ENCODE measurements around the gene C2orf80. TPM values are rescaled to one million over a fixed set of nuclear protein-coding genes. Genes with fewer than 3 reads are reported as not detected.

Gene C2orf80
- total RNA-seq, 1 donor from 2014 or later = not detected

GRCh38 chr2:208150094-208150493 lies 39.7 kb downstream of the C2orf80 start:
- H3F3A ChIP-seq (ENCODE audit: low read depth) = peaks cover 8% of the 10 kb centered on the region
- no peak overlapping the region for H3K4me2 ChIP-seq
- H3K4me1 ChIP-seq = peaks cover 7% of the 10 kb centered on the region
- H4K20me1 ChIP-seq (ENCODE audit: low read depth) = no peaks in the 10 kb centered on the region
- H3K27ac ChIP-seq = no peak overlapping the region
- H3K27ac Mint-ChIP-seq = no peak overlapping the region
- H3K27me3 ChIP-seq = no peaks in the 10 kb centered on the region
- H3K9me3 ChIP-seq (ENCODE audit: low read depth) = no peaks in the 10 kb centered on the region
- DNase-seq (ENCODE audit: low spot score) = no peak
- no peak overlapping the region for H3K9ac ChIP-seq
- no peak overlapping the region for H2AFZ ChIP-seq (replicated peaks)
- no peaks in the 10 kb centered on the region for H3K36me3 Mint-ChIP-seq
- no peaks in the 10 kb centered on the region for H3K79me2 ChIP-seq (ENCODE audit: low read depth)
- peaks cover 7% of the 10 kb centered on the region for H3K4me1 Mint-ChIP-seq
- peaks cover 2% of the 10 kb centered on the region for H3K27me3 Mint-ChIP-seq (ENCODE audit: insufficient read depth, low read depth)
- no peak overlapping the region for H3K4me3 ChIP-seq
- H3K4me3 Mint-ChIP-seq = no peak overlapping the region
- H3K9me3 Mint-ChIP-seq = peaks cover 10% of the 10 kb centered on the region
- no peak for TF ChIP-seq EZH2phosphoT487 (IDR thresholded peaks at IDR 0.05)
- TF ChIP-seq EZH2 (IDR thresholded peaks at IDR 0.05) = no peak
- no peak for TF ChIP-seq CTCF (IDR thresholded peaks at IDR 0.05)
- H3K36me3 ChIP-seq = no peaks in the 10 kb centered on the region

GRCh38 chr2:208148803-208149202 lies 41.0 kb downstream of the C2orf80 start:
- Histone ChIP-seq H3F3A (ENCODE audit: low read depth) (peaks cover 8% of the 10 kb centered on the region), H3K4me1 (peaks cover 7% of the 10 kb centered on the region), H3K27ac (no peak overlapping the region), H3K79me2 (ENCODE audit: low read depth) (no peaks in the 10 kb centered on the region), H2AFZ (replicated peaks) (no peak overlapping the region), H3K4me3 (no peak overlapping the region), H3K9me3 (ENCODE audit: low read depth) (no peaks in the 10 kb centered on the region), H4K20me1 (ENCODE audit: low read depth) (no peaks in the 10 kb centered on the region), H3K9ac (no peak overlapping the region), H3K27me3 (no peaks in the 10 kb centered on the region), H3K36me3 (no peaks in the 10 kb centered on the region), H3K4me2 (no peak overlapping the region)
- Mint-ChIP-seq H3K27me3 (ENCODE audit: insufficient read depth, low read depth) (peaks cover 2% of the 10 kb centered on the region), H3K27ac (no peak overlapping the region), H3K9me3 (peaks cover 10% of the 10 kb centered on the region), H3K4me1 (peaks cover 10% of the 10 kb centered on the region), H3K4me3 (no peak overlapping the region), H3K36me3 (peaks cover 2% of the 10 kb centered on the region)
- TF ChIP-seq EZH2phosphoT487 (IDR thresholded peaks at IDR 0.05) (no peak), CTCF (IDR thresholded peaks at IDR 0.05) (peak; percentile 46)
- DNase-seq (ENCODE audit: low spot score) = no peak

GRCh38 chr2:208147759-208148158 lies 42.1 kb downstream of the C2orf80 start:
- H3K27ac ChIP-seq = no peak overlapping the region
- no peak overlapping the region for H3K9ac ChIP-seq
- H3K4me1 Mint-ChIP-seq = peaks cover 10% of the 10 kb centered on the region
- no peaks in the 10 kb centered on the region for H4K20me1 ChIP-seq (ENCODE audit: low read depth)
- no peak overlapping the region for H3K4me3 Mint-ChIP-seq
- DNase-seq (ENCODE audit: low spot score) = no peak
- H3K9me3 ChIP-seq (ENCODE audit: low read depth) = no peaks in the 10 kb centered on the region
- H3K79me2 ChIP-seq (ENCODE audit: low read depth) = no peaks in the 10 kb centered on the region
- H2AFZ ChIP-seq (replicated peaks) = peak overlapping the region; percentile 34
- peaks cover 2% of the 10 kb centered on the region for H3K36me3 Mint-ChIP-seq
- no peak overlapping the region for H3K4me2 ChIP-seq
- no peaks in the 10 kb centered on the region for H3K27me3 ChIP-seq
- H3K4me1 ChIP-seq = peaks cover 11% of the 10 kb centered on the region
- no peak overlapping the region for H3K27ac Mint-ChIP-seq
- H3K4me3 ChIP-seq = no peak overlapping the region
- H3K27me3 Mint-ChIP-seq (ENCODE audit: insufficient read depth, low read depth) = peaks cover 2% of the 10 kb centered on the region
- H3F3A ChIP-seq (ENCODE audit: low read depth) = peaks cover 12% of the 10 kb centered on the region
- TF ChIP-seq EZH2phosphoT487 (IDR thresholded peaks at IDR 0.05) (no peak), EZH2 (IDR thresholded peaks at IDR 0.05) (no peak), CTCF (IDR thresholded peaks at IDR 0.05) (no peak)
- H3K36me3 ChIP-seq = no peaks in the 10 kb centered on the region
- peaks cover 10% of the 10 kb centered on the region for H3K9me3 Mint-ChIP-seq
